ENCODE data around the gene CCT8.

The CCT8 gene

DNA sequence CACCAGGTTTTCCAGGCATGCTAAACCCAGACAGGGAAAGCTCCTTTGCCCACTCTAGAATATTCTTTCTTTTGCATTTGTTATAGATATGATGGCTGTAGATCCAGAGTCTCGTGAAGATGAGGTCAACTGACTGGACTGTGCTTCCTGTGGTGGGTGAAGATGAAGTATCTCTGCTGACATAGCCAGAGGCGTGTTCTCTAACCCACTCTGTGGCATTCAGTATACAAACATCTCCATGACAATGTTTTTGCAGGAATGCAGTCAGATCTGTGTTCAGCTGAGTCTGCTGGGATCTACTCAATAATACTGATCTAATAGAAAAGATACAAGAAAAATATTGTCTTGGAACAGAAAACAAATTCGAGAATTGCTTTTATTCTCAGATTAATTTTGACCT lies 65.6 kb downstream of the CCT8 start:
- H3K9me3 Mint-ChIP-seq, result no peaks in the 10 kb centered on the region
- ATAC-seq (no peak), DNase-seq (ENCODE audit: low spot score in 2 of 2) (no peak)
- H3K36me3 Mint-ChIP-seq, result peaks cover 18% of the 10 kb centered on the region
- no peak overlapping the region for H3K4me3 Mint-ChIP-seq
- H3K4me1 Mint-ChIP-seq, result no peaks in the 10 kb centered on the region
- H3K27ac Mint-ChIP-seq, result no peak overlapping the region

DNA sequence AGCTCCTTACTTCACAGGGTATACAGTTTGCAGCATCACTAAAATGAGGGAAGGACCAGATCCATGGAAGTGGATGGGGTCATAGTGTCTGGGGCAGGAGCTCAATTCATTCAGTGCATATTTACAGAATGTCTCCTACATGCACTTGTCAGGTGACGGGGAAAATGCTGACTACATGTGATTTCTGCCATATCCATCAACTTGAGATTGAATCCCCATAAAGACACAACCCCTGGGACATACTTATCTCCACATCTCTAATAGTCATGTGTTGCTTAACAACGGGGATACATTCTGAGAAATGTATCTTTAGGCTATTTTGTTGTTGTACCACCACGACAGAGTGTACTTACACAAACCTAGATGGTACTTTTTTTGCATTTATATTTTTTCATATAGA lies 66.3 kb downstream of the CCT8 start:
- no peak for ATAC-seq
- Mint-ChIP-seq H3K4me3 (no peak overlapping the region), H3K27ac (no peak overlapping the region), H3K4me1 (no peaks in the 10 kb centered on the region), H3K36me3 (peaks cover 24% of the 10 kb centered on the region), H3K9me3 (no peaks in the 10 kb centered on the region)
- DNase-seq (ENCODE audit: low spot score in 2 of 2), result no peak
